HCT116 (cell line): ENCODE results near the gene PDE4D. TPM values are rescaled to one million over a fixed set of nuclear protein-coding genes. Genes with fewer than 3 reads are reported as not detected.

ENCODE experiments used
- ATAC-seq: fragments of 200-7000 bp; cut with Tn5 transposase; 2 replicates; pipeline ENCODE4 v1.9.1; 2020; ENCODE audit warnings: mild to moderate bottlenecking, moderate library complexity
- BruUV-seq: library from RNA; stranded (reverse); fragments of 400-500 nt; replicated peaks from 2 replicates; lab custom pipeline; 2021; lab: Mats Ljungman, UMichigan
- CTCF ChIA-PET: fragments of 300-600 bp; sonication (Branson Sonifier 250); formaldehyde crosslinking; loops from one replicate; lab custom pipeline; 2021; ENCODE audit warnings: antibody characterized with exemption; lab: Charles Lee
- POLR2A ChIA-PET: fragments of 300-600, 350-600 bp; sonication (Branson Sonifier 250); formaldehyde crosslinking; loops from one replicate; lab custom pipeline; 2021; ENCODE audit warnings: antibody characterized with exemption; lab: Charles Lee
- RAD21 ChIA-PET, 2 experiments: fragments of 300-600 bp; sonication (Branson Sonifier 250); formaldehyde crosslinking; loops; one replicate each; lab custom pipeline; 2023; ENCODE audit warnings: low total read pairs in 2 of 2; ENCODE audit not compliant: uncharacterized antibody in 2 of 2, unreplicated experiment in 2 of 2, low non-redundant PET in 1 of 2; lab: Charles Lee
- DNase-seq: peaks from one replicate; pipeline ENCODE4 v3.0.0-alpha.2; 2010; ENCODE audit warnings: low read depth, low spot score
- H2AFZ ChIP-seq: fragments of 200-600 bp; shearing (Covaris generic), sonication (generic); 2 replicates; pipeline ENCODE4 v1.6.1; 2017; ENCODE audit warnings: low read depth, mixed run types, mixed read lengths, antibody characterized with exemption, low read length; ENCODE audit not compliant: poor library complexity, severe bottlenecking
- H3K27ac ChIP-seq: 2 replicates; pipeline ENCODE4 v1.5.1; 2012; ENCODE audit warnings: low read depth, low read length
- H3K27me3 ChIP-seq: fragments of 200-600 bp; sonication (generic); 2 replicates; pipeline ENCODE4 v1.6.1; 2016; ENCODE audit warnings: mixed run types, low read length, mixed read lengths; ENCODE audit not compliant: insufficient read depth
- H3K36me3 ChIP-seq, 2 experiments: fragments of 200-500 bp in 1 of 2; fragments of 200-600 bp in 1 of 2; sonication (Bioruptor generic) in 1 of 2; sonication (generic) in 1 of 2; 2 replicates each; pipeline versions ENCODE4 v1.5.1 to v1.6.1; 2014 to 2016; ENCODE audit warnings: low read length in 2 of 2, inconsistent platforms in 1 of 2, mixed read lengths in 1 of 2, mixed run types in 1 of 2; ENCODE audit not compliant: insufficient read depth in 2 of 2, control insufficient read depth in 1 of 2
- H3K4me1 ChIP-seq, 2 experiments: fragments of 200-600 bp in 1 of 2; sonication (generic) in 1 of 2; 2 replicates each; pipeline versions ENCODE4 v1.5.1 to v1.6.1; 2012 to 2017; ENCODE audit warnings: low read length in 2 of 2, inconsistent platforms in 1 of 2, mild to moderate bottlenecking in 1 of 2, mixed read lengths in 1 of 2, mixed run types in 1 of 2, moderate library complexity in 1 of 2; ENCODE audit not compliant: insufficient read depth in 2 of 2, control insufficient read depth in 1 of 2
- H3K4me2 ChIP-seq: fragments of 200-600 bp; sonication (generic); 2 replicates; pipeline ENCODE4 v1.6.1; 2017; ENCODE audit warnings: mixed run types, low read length, mixed read lengths
- H3K4me3 ChIP-seq, 2 experiments: fragments of 200-600 bp in 1 of 2; sonication (generic) in 1 of 2; replicated peaks in 1 of 2; 2 replicates each; pipeline ENCODE4 v1.5.1; 2011 to 2016; ENCODE audit warnings: low read length in 2 of 2, control low read depth in 1 of 2, low read depth in 1 of 2, mild to moderate bottlenecking in 1 of 2, mixed read lengths in 1 of 2, mixed run types in 1 of 2
- H3K79me2 ChIP-seq: fragments of 200-600 bp; sonication (generic); 2 replicates; pipeline ENCODE4 v1.6.1; 2017; ENCODE audit warnings: mild to moderate bottlenecking, mixed run types, low read length, moderate library complexity, mixed read lengths; ENCODE audit not compliant: insufficient read depth
- H3K9ac ChIP-seq: fragments of 200-600 bp; sonication (generic); 2 replicates; pipeline ENCODE4 v1.6.1; 2016; ENCODE audit warnings: low read length, mixed read lengths
- H3K9me2 ChIP-seq: fragments of 200-600 bp; sonication (generic), shearing (Covaris generic); 2 replicates; pipeline ENCODE4 v1.6.1; 2017; ENCODE audit warnings: mixed run types, mild to moderate bottlenecking, moderate library complexity; ENCODE audit not compliant: insufficient read depth
- H3K9me3 ChIP-seq, 2 experiments: fragments of 200-500 bp in 1 of 2; fragments of 200-600 bp in 1 of 2; sonication (Bioruptor generic) in 1 of 2; sonication (generic) in 1 of 2; 2 replicates each; pipeline ENCODE4 v1.6.1; 2014 to 2017; ENCODE audit warnings: low read length in 2 of 2, mixed read lengths in 2 of 2, inconsistent platforms in 1 of 2, low read depth in 1 of 2, mild to moderate bottlenecking in 1 of 2, mixed run types in 1 of 2, moderate library complexity in 1 of 2; ENCODE audit not compliant: control insufficient read depth in 1 of 2, insufficient read depth in 1 of 2
- H4K20me1 ChIP-seq: fragments of 200-600 bp; sonication (generic), shearing (Covaris generic); 2 replicates; pipeline ENCODE4 v1.6.1; 2017; ENCODE audit warnings: mixed run types, mild to moderate bottlenecking, moderate library complexity; ENCODE audit not compliant: insufficient read depth
- ATF3 ChIP-seq: IDR thresholded peaks from 2 replicates; pipeline ENCODE4 v1.6.1; 2012
- CEBPB ChIP-seq: IDR thresholded peaks from 2 replicates; pipeline ENCODE4 v1.6.1; 2012; ENCODE audit warnings: low read depth
- EZH2 ChIP-seq: fragments of 200-600 bp; sonication (generic); IDR thresholded peaks from 2 replicates; pipeline ENCODE4 v1.6.1; 2017; ENCODE audit warnings: antibody characterized with exemption, mixed run types
- EZH2phosphoT487 ChIP-seq: fragments of 200-600 bp; IDR thresholded peaks from 2 replicates; pipeline ENCODE4 v1.6.1; 2018; ENCODE audit warnings: antibody characterized with exemption, borderline replicate concordance
- FOSL1 ChIP-seq: IDR thresholded peaks from 2 replicates; pipeline ENCODE4 v1.6.1; 2012; ENCODE audit warnings: low read depth
- POLR2AphosphoS5 ChIP-seq: IDR thresholded peaks from 2 replicates; pipeline ENCODE4 v1.6.1; 2011; ENCODE audit warnings: mild to moderate bottlenecking, low read depth, low read length, moderate library complexity
- RAD21 ChIP-seq: IDR thresholded peaks from 2 replicates; pipeline ENCODE4 v1.6.1; 2012; ENCODE audit warnings: low read depth, mild to moderate bottlenecking
- REST ChIP-seq: IDR thresholded peaks from 2 replicates; pipeline ENCODE4 v1.6.1; 2012; ENCODE audit warnings: low read depth
- SP1 ChIP-seq: IDR thresholded peaks from 2 replicates; pipeline ENCODE4 v1.6.1; 2012; ENCODE audit warnings: low read depth
- YY1 ChIP-seq: IDR thresholded peaks from 2 replicates; pipeline ENCODE4 v1.6.1; 2011; ENCODE audit warnings: low read length, low read depth, moderate library complexity, mild to moderate bottlenecking; ENCODE audit not compliant: insufficient replicate concordance; ENCODE audit errors: extremely low read depth
- ZFX ChIP-seq: fragments of 450-650 bp; IDR thresholded peaks from 2 replicates; pipeline ENCODE4 v1.6.1; 2017
- ZNF274 ChIP-seq: fragments of 200-500 bp; sonication (Bioruptor generic); IDR thresholded peaks from 2 replicates; pipeline ENCODE4 v1.6.1; 2014; ENCODE audit warnings: mild to moderate bottlenecking, low read depth, low read length, inconsistent platforms
- intact Hi-C: fragments of 100-400 bp; cut with micrococcal nuclease; formaldehyde crosslinking; loops from 2 replicates; pipeline ENCODE4 v1.10.0; 2022
- total RNA-seq: library from RNA; stranded (reverse); gene quantifications from one replicate; pipeline ENCODE4 v1.2.1, GENCODE V29; 2021; ENCODE audit not compliant: unreplicated experiment
- TF ChIP-seq, protein P1 (sequence below), 3 experiments: fragments of 200-600 bp in 1 of 3; sonication (generic) in 1 of 3; IDR thresholded peaks in 2 of 3; conservative IDR thresholded peaks in 1 of 3; 2 replicates each; pipeline ENCODE4 v1.5.1; 2012 to 2017; ENCODE audit warnings: low read depth in 2 of 3, low read length in 2 of 3, antibody characterized with exemption in 1 of 3, borderline replicate concordance in 1 of 3, control low read depth in 1 of 3, mild to moderate bottlenecking in 1 of 3, mixed read lengths in 1 of 3, mixed run types in 1 of 3, moderate library complexity in 1 of 3; ENCODE audit not compliant: insufficient read depth in 1 of 3
- TF ChIP-seq, protein P2 (sequence below): IDR thresholded peaks from 2 replicates; pipeline ENCODE4 v1.6.1; 2012

PDE4D gene
- total RNA-seq, 1 experiment from 2014 or later: 1.1 TPM

GRCh38 chr5:59209758-59210359, 683.7 kb downstream of the PDE4D start:
- Histone ChIP-seq H4K20me1 (no peaks in the 10 kb centered on the region), H3K4me3 (no peak overlapping the region), H3K27ac (no peak overlapping the region), H2AFZ (no peak overlapping the region), H3K27me3 (peaks cover 21% of the 10 kb centered on the region), H3K4me1 (no peaks in the 10 kb centered on the region), H3K36me3 (no peaks in the 10 kb centered on the region), H3K9ac (no peak overlapping the region), H3K4me2 (no peak overlapping the region), H3K9me2 (no peaks in the 10 kb centered on the region), H3K79me2 (no peaks in the 10 kb centered on the region), H3K9me3 (no peaks in the 10 kb centered on the region)
- no peak for ATAC-seq
- TF ChIP-seq ZNF274: no peak
- no peak for TF ChIP-seq YY1
- TF ChIP-seq, protein P1, sequence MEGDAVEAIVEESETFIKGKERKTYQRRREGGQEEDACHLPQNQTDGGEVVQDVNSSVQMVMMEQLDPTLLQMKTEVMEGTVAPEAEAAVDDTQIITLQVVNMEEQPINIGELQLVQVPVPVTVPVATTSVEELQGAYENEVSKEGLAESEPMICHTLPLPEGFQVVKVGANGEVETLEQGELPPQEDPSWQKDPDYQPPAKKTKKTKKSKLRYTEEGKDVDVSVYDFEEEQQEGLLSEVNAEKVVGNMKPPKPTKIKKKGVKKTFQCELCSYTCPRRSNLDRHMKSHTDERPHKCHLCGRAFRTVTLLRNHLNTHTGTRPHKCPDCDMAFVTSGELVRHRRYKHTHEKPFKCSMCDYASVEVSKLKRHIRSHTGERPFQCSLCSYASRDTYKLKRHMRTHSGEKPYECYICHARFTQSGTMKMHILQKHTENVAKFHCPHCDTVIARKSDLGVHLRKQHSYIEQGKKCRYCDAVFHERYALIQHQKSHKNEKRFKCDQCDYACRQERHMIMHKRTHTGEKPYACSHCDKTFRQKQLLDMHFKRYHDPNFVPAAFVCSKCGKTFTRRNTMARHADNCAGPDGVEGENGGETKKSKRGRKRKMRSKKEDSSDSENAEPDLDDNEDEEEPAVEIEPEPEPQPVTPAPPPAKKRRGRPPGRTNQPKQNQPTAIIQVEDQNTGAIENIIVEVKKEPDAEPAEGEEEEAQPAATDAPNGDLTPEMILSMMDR (IDR thresholded peaks at IDR 0.05 in 2 of 3, conservative IDR thresholded peaks at IDR 0.05 in 1 of 3; ENCODE audit: borderline replicate concordance in 1 of 3, insufficient read depth in 1 of 3, low read depth in 2 of 3, low read length in 2 of 3): no peak
- TF ChIP-seq FOSL1: no peak
- TF ChIP-seq EZH2: no peak
- no peak for TF ChIP-seq RAD21
- TF ChIP-seq ZFX: no peak
- no peak for TF ChIP-seq SP1
- TF ChIP-seq POLR2AphosphoS5: no peak
- no peak for TF ChIP-seq CEBPB
- TF ChIP-seq REST: no peak
- TF ChIP-seq, protein P2, sequence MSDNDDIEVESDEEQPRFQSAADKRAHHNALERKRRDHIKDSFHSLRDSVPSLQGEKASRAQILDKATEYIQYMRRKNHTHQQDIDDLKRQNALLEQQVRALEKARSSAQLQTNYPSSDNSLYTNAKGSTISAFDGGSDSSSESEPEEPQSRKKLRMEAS: no peak
- TF ChIP-seq ATF3: no peak
- no peak for TF ChIP-seq EZH2phosphoT487
- ChIA-PET RAD21 (no interaction called here), POLR2A (no interaction called here), CTCF (no interaction called here)
- no peak for DNase-seq
- intact Hi-C loops: no loop called here
- BruUV-seq: no TSS peak
